NB4 (cell line): ENCODE measurements around the gene DLG2.

ENCODE experiments used
- MYC ChIP-seq: IDR thresholded peaks from 2 replicates; pipeline ENCODE4 v1.6.1; 2011; ENCODE audit warnings: low read depth, low read length
- POLR2A ChIP-seq: IDR thresholded peaks from 2 replicates; pipeline ENCODE4 v1.6.1; 2011; ENCODE audit warnings: mild to moderate bottlenecking; ENCODE audit not compliant: insufficient read length; ENCODE audit errors: extremely low read depth
- TF ChIP-seq, protein P1 (sequence below): IDR thresholded peaks from one replicate; pipeline ENCODE4 v1.5.1; 2012; ENCODE audit warnings: low read depth, low read length

DNA sequence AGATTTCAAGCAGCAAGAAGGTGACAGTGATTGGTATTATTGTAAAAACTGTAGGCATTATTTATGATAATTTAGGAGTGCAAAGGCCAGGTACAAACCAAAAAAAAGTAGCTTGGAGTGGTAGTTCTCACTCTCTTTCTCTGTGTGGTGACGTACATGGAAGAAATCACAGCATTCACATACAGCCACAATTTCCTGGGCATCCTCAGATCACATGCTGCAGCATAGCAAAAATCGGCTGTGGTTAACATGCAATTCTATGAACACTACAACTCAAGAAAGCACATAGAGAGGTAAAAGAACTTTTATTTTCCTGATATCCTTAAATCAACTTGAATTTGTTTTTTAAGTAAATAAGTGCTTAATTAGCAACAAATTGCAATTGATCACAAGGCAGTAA lies 875.8 kb downstream of the DLG2 start:
- TF ChIP-seq, protein P1, sequence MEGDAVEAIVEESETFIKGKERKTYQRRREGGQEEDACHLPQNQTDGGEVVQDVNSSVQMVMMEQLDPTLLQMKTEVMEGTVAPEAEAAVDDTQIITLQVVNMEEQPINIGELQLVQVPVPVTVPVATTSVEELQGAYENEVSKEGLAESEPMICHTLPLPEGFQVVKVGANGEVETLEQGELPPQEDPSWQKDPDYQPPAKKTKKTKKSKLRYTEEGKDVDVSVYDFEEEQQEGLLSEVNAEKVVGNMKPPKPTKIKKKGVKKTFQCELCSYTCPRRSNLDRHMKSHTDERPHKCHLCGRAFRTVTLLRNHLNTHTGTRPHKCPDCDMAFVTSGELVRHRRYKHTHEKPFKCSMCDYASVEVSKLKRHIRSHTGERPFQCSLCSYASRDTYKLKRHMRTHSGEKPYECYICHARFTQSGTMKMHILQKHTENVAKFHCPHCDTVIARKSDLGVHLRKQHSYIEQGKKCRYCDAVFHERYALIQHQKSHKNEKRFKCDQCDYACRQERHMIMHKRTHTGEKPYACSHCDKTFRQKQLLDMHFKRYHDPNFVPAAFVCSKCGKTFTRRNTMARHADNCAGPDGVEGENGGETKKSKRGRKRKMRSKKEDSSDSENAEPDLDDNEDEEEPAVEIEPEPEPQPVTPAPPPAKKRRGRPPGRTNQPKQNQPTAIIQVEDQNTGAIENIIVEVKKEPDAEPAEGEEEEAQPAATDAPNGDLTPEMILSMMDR: no peak
- TF ChIP-seq POLR2A (no peak), MYC (no peak)
